ENCODE results near the gene VAPB. TPM values are rescaled to one million over a fixed set of nuclear protein-coding genes. Genes with fewer than 3 reads are reported as not detected.

The VAPB gene
- polyA plus RNA-seq, 3 donors: 8.5 to 14.3 (median 10.1) TPM

- H3K9me3 ChIP-seq (replicated peaks in 1 of 2; ENCODE audit: control insufficient read depth in 1 of 2, insufficient read depth in 1 of 2, low read length in 2 of 2): no peaks in the 10 kb centered on the region
- no peak for DNase-seq
- TF ChIP-seq CTCF (IDR thresholded peaks at IDR 0.05): no peak
- 95% methylated on average over 3 of the region's 9 CpGs for WGBS (ENCODE audit: insufficient coverage)
- no peaks in the 10 kb centered on the region for H4K20me1 ChIP-seq (ENCODE audit: insufficient read depth, low read length)
- H2AFZ ChIP-seq (ENCODE audit: insufficient read depth, low read depth, low read length, poor library complexity, severe bottlenecking): no peak overlapping the region
- intact Hi-C loops (cut with micrococcal nuclease): no loop called here
- Mint-ChIP-seq H3K27me3 (ENCODE audit: low read depth in 3 of 3) (no peaks in the 10 kb centered on the region), H3K36me3 (peaks cover 71 to 74% of the 10 kb centered on the region in 2 donors), H3K4me3 (no peak overlapping the region), H3K27ac (peak overlapping the region in 1 of 7 donors; percentile 48), H3K4me1 (peaks cover 5% of the 10 kb centered on the region), H3K9me3 (no peaks in the 10 kb centered on the region)
- H3K4me2 ChIP-seq (replicated peaks; ENCODE audit: extremely low read depth, low read length, poor library complexity, severe bottlenecking): no peak overlapping the region
- no peak overlapping the region for H3K27ac ChIP-seq (ENCODE audit: low read depth in 1 of 2, low read length in 2 of 2)
- no peaks in the 10 kb centered on the region for H3K79me2 ChIP-seq (ENCODE audit: insufficient read depth, low read length)
- peaks cover 0 to 3% of the 10 kb centered on the region in 2 donors for H3K4me1 ChIP-seq (ENCODE audit: control insufficient read depth in 1 of 2, insufficient read depth in 2 of 2, low read length in 2 of 2)
- H3K4me3 ChIP-seq (replicated peaks in 1 of 3; ENCODE audit: low read depth in 2 of 3, low read length in 3 of 3): no peak overlapping the region
- H3K27me3 ChIP-seq (ENCODE audit: control insufficient read depth in 2 of 2, insufficient read depth in 2 of 2, low read length in 2 of 2): no peaks in the 10 kb centered on the region
- no peak overlapping the region for H3K9ac ChIP-seq (ENCODE audit: insufficient read depth, low read length, poor library complexity, severe bottlenecking)
- peaks cover 38 to 97% of the 10 kb centered on the region in 2 donors for H3K36me3 ChIP-seq (replicated peaks in 1 of 2; ENCODE audit: control insufficient read depth in 1 of 2, insufficient read depth in 2 of 2, low read length in 2 of 2)
These were observed 27.4 kb upstream of the VAPB start for GRCh38 chr20:58361481-58362205.

GRCh38 chr20:58362206-58362516 lies 26.9 kb upstream of the VAPB start:
- intact Hi-C loops (cut with micrococcal nuclease): no loop called here
- no peaks in the 10 kb centered on the region for H3K27me3 Mint-ChIP-seq (ENCODE audit: low read depth in 3 of 3)

More at GRCh38 chr20:58362206-58362516, 26.9 kb upstream of the VAPB start:
- no peaks in the 10 kb centered on the region for H3K79me2 ChIP-seq (ENCODE audit: insufficient read depth, low read length)
- no peak for DNase-seq
- no peaks in the 10 kb centered on the region for H3K9me3 ChIP-seq (replicated peaks in 1 of 2; ENCODE audit: control insufficient read depth in 1 of 2, insufficient read depth in 1 of 2, low read length in 2 of 2)
- no peaks in the 10 kb centered on the region for H3K9me3 Mint-ChIP-seq
- no peak overlapping the region for H3K27ac ChIP-seq (ENCODE audit: low read depth in 1 of 2, low read length in 2 of 2)
- H3K4me1 ChIP-seq (ENCODE audit: control insufficient read depth in 1 of 2, insufficient read depth in 2 of 2, low read length in 2 of 2): peaks cover 0 to 3% of the 10 kb centered on the region in 2 donors
- no peak overlapping the region for H3K4me2 ChIP-seq (replicated peaks; ENCODE audit: extremely low read depth, low read length, poor library complexity, severe bottlenecking)
- H3K4me3 Mint-ChIP-seq: no peak overlapping the region
- H3K36me3 ChIP-seq (replicated peaks in 1 of 2; ENCODE audit: control insufficient read depth in 1 of 2, insufficient read depth in 2 of 2, low read length in 2 of 2): peaks cover 38 to 96% of the 10 kb centered on the region in 2 donors
- H3K27ac Mint-ChIP-seq: no peak overlapping the region
- H3K36me3 Mint-ChIP-seq: peaks cover 67 to 68% of the 10 kb centered on the region in 2 donors
- no peak overlapping the region for H2AFZ ChIP-seq (ENCODE audit: insufficient read depth, low read depth, low read length, poor library complexity, severe bottlenecking)
- no peak overlapping the region for H3K9ac ChIP-seq (ENCODE audit: insufficient read depth, low read length, poor library complexity, severe bottlenecking)
- peaks cover 5% of the 10 kb centered on the region for H3K4me1 Mint-ChIP-seq
- no peak overlapping the region for H3K4me3 ChIP-seq (replicated peaks in 1 of 3; ENCODE audit: low read depth in 2 of 3, low read length in 3 of 3)
- no peak for TF ChIP-seq CTCF (IDR thresholded peaks at IDR 0.05)
- no peaks in the 10 kb centered on the region for H4K20me1 ChIP-seq (ENCODE audit: insufficient read depth, low read length)
- no CpG with 5 or more reads among the region's 1 CpG for WGBS (ENCODE audit: insufficient coverage)
- no peaks in the 10 kb centered on the region for H3K27me3 ChIP-seq (ENCODE audit: control insufficient read depth in 2 of 2, insufficient read depth in 2 of 2, low read length in 2 of 2)

All from CD14-positive monocyte (primary cell).